Osteocyte (in vitro differentiated cells): ENCODE measurements around the gene PTTG2. TPM values are rescaled to one million over a fixed set of nuclear protein-coding genes. Genes with fewer than 3 reads are reported as not detected.
A peak's percentile ranks its signal among the peaks of the same experiment; 100 is the strongest.

Experiments used
- DNase-seq: peaks from one replicate; pipeline ENCODE4 v3.0.0; 2021; ENCODE audit warnings: mixed read lengths; ENCODE audit not compliant: unreplicated experiment; ENCODE audit errors: extremely low spot score
- H3K27ac Mint-ChIP-seq: one replicate; pipeline ENCODE4 v1.8.0; 2021; ENCODE audit warnings: mild to moderate bottlenecking, mixed read lengths; ENCODE audit not compliant: unreplicated experiment
- H3K27me3 Mint-ChIP-seq: one replicate; pipeline ENCODE4 v1.8.0; 2021; ENCODE audit warnings: mixed read lengths; ENCODE audit not compliant: unreplicated experiment
- H3K36me3 Mint-ChIP-seq: one replicate; pipeline ENCODE4 v1.8.0; 2021; ENCODE audit warnings: mixed read lengths; ENCODE audit not compliant: unreplicated experiment
- H3K4me1 Mint-ChIP-seq: one replicate; pipeline ENCODE4 v1.8.0; 2021; ENCODE audit warnings: mixed read lengths; ENCODE audit not compliant: unreplicated experiment
- H3K4me3 Mint-ChIP-seq: one replicate; pipeline ENCODE4 v1.8.0; 2021; ENCODE audit warnings: mild to moderate bottlenecking, moderate library complexity, mixed read lengths; ENCODE audit not compliant: unreplicated experiment
- H3K9me3 Mint-ChIP-seq: one replicate; pipeline ENCODE4 v1.8.0; 2021; ENCODE audit warnings: mixed read lengths; ENCODE audit not compliant: unreplicated experiment
- total RNA-seq: library from RNA; stranded (reverse); gene quantifications from 2 replicates; pipeline ENCODE4 v1.2.1, GENCODE V29; 2021
- TF ChIP-seq, protein P1 (sequence below): fragments of 200-600 bp; sonication (generic); IDR thresholded peaks from 2 replicates; pipeline ENCODE4 v1.5.0; 2021; ENCODE audit warnings: antibody characterized with exemption, mild to moderate bottlenecking, moderate library complexity

The PTTG2 gene
- total RNA-seq, 1 donor from 2014 or later: not detected

DNA sequence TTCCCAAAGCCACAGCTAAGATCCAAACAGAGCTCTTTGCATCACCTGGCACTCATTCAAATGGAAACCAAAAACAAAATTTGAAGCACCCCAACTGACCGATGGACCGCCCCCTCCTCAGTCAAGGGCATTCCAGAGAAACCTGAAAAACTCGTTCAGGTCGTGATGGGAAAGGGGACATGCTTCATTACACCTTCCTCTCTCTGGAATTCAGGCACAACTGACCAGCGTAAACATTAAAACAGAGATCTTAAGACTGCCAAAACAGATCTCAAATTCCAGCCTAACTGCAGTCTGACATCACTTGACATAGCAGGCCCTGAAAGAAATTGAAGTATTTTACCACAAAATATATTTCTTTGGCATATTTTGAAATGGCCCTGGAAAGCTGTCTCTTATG lies 28.5 kb downstream of the PTTG2 start:
- Mint-ChIP-seq H3K27ac (no peak overlapping the region), H3K4me3 (no peak overlapping the region), H3K4me1 (peaks cover 13% of the 10 kb centered on the region), H3K27me3 (no peaks in the 10 kb centered on the region), H3K36me3 (no peaks in the 10 kb centered on the region), H3K9me3 (no peaks in the 10 kb centered on the region)
- TF ChIP-seq, protein P1, sequence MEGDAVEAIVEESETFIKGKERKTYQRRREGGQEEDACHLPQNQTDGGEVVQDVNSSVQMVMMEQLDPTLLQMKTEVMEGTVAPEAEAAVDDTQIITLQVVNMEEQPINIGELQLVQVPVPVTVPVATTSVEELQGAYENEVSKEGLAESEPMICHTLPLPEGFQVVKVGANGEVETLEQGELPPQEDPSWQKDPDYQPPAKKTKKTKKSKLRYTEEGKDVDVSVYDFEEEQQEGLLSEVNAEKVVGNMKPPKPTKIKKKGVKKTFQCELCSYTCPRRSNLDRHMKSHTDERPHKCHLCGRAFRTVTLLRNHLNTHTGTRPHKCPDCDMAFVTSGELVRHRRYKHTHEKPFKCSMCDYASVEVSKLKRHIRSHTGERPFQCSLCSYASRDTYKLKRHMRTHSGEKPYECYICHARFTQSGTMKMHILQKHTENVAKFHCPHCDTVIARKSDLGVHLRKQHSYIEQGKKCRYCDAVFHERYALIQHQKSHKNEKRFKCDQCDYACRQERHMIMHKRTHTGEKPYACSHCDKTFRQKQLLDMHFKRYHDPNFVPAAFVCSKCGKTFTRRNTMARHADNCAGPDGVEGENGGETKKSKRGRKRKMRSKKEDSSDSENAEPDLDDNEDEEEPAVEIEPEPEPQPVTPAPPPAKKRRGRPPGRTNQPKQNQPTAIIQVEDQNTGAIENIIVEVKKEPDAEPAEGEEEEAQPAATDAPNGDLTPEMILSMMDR: no peak
- no peak for DNase-seq

DNA sequence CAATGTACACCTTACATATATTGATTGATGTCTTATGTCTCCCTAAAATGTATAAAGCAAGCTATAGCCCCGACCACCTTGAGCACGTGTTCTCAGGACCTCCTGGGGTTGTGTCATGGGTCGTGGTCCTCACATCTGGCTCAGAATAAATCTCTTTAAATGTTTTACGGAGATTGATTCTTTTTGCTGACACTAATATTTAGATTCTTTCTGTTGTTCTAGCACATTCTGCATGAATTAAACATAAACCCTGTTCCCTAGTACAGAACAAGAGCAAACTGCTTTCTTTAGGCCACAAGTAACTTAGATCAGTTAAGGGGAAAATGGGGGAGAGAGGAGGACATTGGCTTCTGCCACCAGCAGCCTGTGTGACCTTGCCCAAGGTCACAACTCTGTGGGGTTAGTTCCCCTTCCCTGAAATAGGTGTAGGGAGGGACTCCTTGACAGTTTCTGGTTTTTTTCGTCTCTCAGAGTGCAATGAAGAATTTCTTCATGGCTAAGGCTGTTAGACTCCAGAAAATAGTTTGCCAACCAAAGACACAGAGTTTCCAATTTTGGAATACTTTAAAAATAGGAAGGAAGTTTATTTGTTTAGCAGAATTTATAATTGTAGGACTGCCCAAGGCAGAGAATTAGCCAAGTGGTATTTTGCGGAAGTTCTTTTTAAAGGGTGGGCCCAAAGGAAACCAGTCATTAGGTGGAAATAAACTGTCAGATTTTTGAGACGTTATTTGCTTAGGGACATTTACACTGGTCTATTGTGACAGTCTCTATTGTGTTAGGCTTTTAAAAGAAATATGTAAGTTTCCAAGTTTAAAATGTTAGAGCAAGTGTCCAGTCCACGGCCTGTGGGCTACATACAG lies 29.4 kb downstream of the PTTG2 start:
- H3K27ac Mint-ChIP-seq: peak overlapping the region; percentile 3

DNA sequence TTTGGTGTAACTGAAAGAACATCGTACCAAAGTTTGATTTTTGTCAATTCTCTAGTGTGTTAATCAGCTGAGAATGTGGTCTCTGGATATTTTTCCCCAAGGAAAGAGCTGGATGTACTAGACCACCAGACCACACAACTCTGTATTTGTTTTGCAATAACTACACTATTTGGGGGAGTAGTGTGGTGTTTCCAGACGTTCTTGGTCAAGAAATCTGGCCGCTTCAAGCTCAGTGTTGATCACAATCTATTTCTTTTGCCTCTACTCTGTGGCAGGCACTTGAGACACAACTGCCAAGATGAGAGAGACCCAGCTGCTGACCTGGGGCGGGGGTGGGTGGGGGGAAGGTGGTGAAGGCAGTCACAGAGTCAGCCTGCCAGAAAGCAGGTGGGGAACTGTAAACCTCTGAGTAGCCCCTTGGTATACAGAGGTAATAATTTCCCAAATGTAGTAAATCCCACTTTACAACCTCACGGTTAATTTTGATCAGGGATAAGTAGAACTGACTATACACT lies 30.6 kb downstream of the PTTG2 start:
- no peaks in the 10 kb centered on the region for H3K27me3 Mint-ChIP-seq
- H3K27ac Mint-ChIP-seq: no peak overlapping the region
- DNase-seq: no peak
- TF ChIP-seq, protein P1: no peak
- peaks cover 23% of the 10 kb centered on the region for H3K4me1 Mint-ChIP-seq
- no peak overlapping the region for H3K4me3 Mint-ChIP-seq
- no peaks in the 10 kb centered on the region for H3K36me3 Mint-ChIP-seq
- no peaks in the 10 kb centered on the region for H3K9me3 Mint-ChIP-seq

More for the DNA sequence above, 29.4 kb downstream of the PTTG2 start:
- Mint-ChIP-seq H3K9me3 (no peaks in the 10 kb centered on the region), H3K4me1 (peaks cover 18% of the 10 kb centered on the region), H3K27me3 (no peaks in the 10 kb centered on the region), H3K36me3 (no peaks in the 10 kb centered on the region), H3K4me3 (no peak overlapping the region)
- TF ChIP-seq, protein P1: no peak
- DNase-seq: no peak

DNA sequence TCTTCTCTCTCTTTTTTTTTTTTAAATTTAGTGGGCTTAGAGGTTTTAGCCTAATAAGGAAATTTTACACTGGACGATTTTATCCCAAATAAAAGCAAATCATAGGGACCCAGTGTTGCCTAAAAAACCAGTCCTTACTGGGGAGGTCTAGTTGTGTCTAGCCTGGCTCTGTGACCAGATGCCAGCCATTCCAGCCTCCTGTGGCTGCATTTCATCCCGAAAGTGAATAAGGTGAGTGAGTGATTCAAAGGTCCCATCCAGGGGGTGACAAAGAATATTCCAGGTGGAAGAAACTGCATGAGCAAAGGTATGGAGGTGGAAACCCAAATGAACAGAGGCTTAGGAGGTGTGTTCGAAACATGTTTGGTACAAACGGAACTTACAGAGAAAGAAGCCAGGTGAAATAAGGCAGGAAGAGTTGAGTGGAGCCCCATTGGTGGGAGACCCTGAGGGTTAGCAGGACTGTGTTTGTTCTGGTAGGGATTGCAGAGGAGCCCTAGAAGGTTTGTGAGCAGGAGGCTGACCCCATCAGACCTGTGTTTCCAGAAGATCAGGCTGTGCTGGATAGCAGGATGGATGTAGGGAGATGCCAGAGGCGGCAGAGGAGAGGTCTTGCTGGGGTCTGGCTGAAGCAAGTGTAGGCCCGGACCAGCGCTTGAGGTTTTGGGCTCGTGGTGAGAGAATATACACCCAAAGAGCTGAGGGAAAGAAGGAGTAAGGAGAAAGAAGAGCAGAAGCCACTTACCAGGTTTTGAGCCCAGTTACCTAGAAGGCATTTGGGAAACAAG lies 31.6 kb downstream of the PTTG2 start:
- no peaks in the 10 kb centered on the region for H3K9me3 Mint-ChIP-seq
- no peak overlapping the region for H3K27ac Mint-ChIP-seq
- DNase-seq: no peak
- H3K4me1 Mint-ChIP-seq: peaks cover 23% of the 10 kb centered on the region
- H3K36me3 Mint-ChIP-seq: no peaks in the 10 kb centered on the region
- H3K27me3 Mint-ChIP-seq: no peaks in the 10 kb centered on the region
- TF ChIP-seq, protein P1: no peak
- no peak overlapping the region for H3K4me3 Mint-ChIP-seq

DNA sequence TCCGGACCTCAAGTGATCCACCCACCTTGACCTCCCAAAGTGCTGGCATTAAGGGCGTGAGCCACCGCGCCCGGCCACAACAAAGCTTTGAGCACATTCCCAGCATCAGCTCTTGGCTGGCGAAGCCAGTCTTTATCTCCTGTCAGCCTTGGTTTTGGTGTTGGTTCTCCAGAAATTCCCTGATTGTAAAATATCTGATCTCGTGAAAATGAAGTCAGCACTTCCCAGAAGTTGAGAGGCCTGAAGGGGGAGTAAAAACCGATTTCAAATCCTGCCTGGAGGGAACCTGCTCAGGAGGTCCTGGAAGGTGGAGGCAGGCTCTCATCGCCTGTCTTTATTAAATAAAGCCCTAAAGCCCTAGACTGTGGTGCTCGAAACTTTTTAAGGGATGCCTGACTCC lies 33.6 kb downstream of the PTTG2 start:
- H3K36me3 Mint-ChIP-seq: no peaks in the 10 kb centered on the region
- H3K27me3 Mint-ChIP-seq: no peaks in the 10 kb centered on the region
- TF ChIP-seq, protein P1: no peak
- no peak for DNase-seq
- no peak overlapping the region for H3K27ac Mint-ChIP-seq
- no peaks in the 10 kb centered on the region for H3K9me3 Mint-ChIP-seq
- no peak overlapping the region for H3K4me3 Mint-ChIP-seq
- peaks cover 20% of the 10 kb centered on the region for H3K4me1 Mint-ChIP-seq
